Effector CD8-positive, alpha-beta T cell (primary cell): ENCODE data around the gene C19orf85.
"Not testable (repeated sequence)": the region's sequence is repeated elsewhere in the genome, so short reads cannot be mapped to it uniquely, and the experiment has no call there.

ENCODE experiments used
- DNase-seq: peaks from one replicate; lab custom pipeline; 2025; lab: John Stamatoyannopoulos, UW

The C19orf85 gene

GRCh38 chr19:55457683-55458457, 6.7 kb downstream of the C19orf85 start:
- no peak for DNase-seq

GRCh38 chr19:55456347-55456746, 8.2 kb downstream of the C19orf85 start:
- DNase-seq, result no peak

GRCh38 chr19:55455576-55456235, 8.8 kb downstream of the C19orf85 start:
- DNase-seq, result no peak

- peak; percentile 9 for DNase-seq
Observed at GRCh38 chr19:55454787-55455243, 9.7 kb downstream of the C19orf85 start.

- no peak for DNase-seq
Observed at GRCh38 chr19:55453511-55454260, 10.9 kb downstream of the C19orf85 start.

- DNase-seq, result peak; percentile 20
Observed at GRCh38 chr19:55452749-55453346, 11.7 kb downstream of the C19orf85 start.

- peak; percentile 25 for DNase-seq
Observed at GRCh38 chr19:55451965-55452748, 12.4 kb downstream of the C19orf85 start.

- DNase-seq, result peak; percentile 12
Observed at GRCh38 chr19:55451163-55451964, 13.2 kb downstream of the C19orf85 start.

- DNase-seq, result no peak
Observed at GRCh38 chr19:55449469-55449868, 15.1 kb downstream of the C19orf85 start.

GRCh38 chr19:55448175-55448490, 16.4 kb downstream of the C19orf85 start:
- not testable (repeated sequence) for DNase-seq

- DNase-seq, result no peak
Observed at GRCh38 chr19:55447421-55448174, 17.0 kb downstream of the C19orf85 start.

GRCh38 chr19:55446060-55446459, 18.5 kb downstream of the C19orf85 start:
- no peak for DNase-seq

GRCh38 chr19:55444646-55445045, 19.9 kb downstream of the C19orf85 start:
- DNase-seq, result no peak

- DNase-seq, result no peak
Observed at GRCh38 chr19:55443824-55444480, 20.6 kb downstream of the C19orf85 start.

GRCh38 chr19:55443045-55443823, 21.3 kb downstream of the C19orf85 start, which contains the start of gene SHISA7:
Gene SHISA7, minus strand, starts transcription at chr19:55443300. Its CDS starts 437 bp downstream, at chr19:55442863.
- no peak for DNase-seq

- DNase-seq, result no peak
Observed at GRCh38 chr19:55442372-55442961, 22.1 kb downstream of the C19orf85 start.

- DNase-seq, result no peak
Observed at GRCh38 chr19:55441692-55442321, 22.7 kb downstream of the C19orf85 start.

- no peak for DNase-seq
Observed at GRCh38 chr19:55441319-55441691, 23.2 kb downstream of the C19orf85 start.
